ENCODE measurements around the gene LPIN3.

LPIN3 gene

DNA sequence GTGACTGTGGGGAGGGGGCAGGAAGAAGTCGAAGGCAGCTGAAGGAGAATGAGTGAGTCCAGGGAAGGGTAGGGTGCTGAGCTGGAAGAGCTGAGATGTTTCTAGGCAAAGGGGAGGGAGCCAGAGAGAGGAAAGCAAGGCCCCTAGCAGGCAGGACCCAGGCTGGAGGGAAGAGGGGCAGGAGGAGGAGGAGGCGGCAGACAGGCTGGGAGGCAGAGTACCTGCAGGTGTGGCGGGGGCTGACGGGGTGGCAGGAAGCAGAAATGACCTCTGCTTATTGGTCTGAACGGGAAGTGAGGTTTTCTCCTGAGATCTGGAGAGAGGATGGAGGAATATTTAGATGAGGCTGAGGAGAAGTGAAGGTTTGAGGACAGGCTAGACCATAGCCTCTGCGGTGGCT, 36.7 kb downstream of the LPIN3 start:
- TF ChIP-seq ZFX (IDR thresholded peaks at IDR 0.05) = no peak
- TF ChIP-seq, protein P1, sequence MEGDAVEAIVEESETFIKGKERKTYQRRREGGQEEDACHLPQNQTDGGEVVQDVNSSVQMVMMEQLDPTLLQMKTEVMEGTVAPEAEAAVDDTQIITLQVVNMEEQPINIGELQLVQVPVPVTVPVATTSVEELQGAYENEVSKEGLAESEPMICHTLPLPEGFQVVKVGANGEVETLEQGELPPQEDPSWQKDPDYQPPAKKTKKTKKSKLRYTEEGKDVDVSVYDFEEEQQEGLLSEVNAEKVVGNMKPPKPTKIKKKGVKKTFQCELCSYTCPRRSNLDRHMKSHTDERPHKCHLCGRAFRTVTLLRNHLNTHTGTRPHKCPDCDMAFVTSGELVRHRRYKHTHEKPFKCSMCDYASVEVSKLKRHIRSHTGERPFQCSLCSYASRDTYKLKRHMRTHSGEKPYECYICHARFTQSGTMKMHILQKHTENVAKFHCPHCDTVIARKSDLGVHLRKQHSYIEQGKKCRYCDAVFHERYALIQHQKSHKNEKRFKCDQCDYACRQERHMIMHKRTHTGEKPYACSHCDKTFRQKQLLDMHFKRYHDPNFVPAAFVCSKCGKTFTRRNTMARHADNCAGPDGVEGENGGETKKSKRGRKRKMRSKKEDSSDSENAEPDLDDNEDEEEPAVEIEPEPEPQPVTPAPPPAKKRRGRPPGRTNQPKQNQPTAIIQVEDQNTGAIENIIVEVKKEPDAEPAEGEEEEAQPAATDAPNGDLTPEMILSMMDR (conservative IDR thresholded peaks at IDR 0.05) = no peak
- H3K27ac ChIP-seq = no peak overlapping the region

DNA sequence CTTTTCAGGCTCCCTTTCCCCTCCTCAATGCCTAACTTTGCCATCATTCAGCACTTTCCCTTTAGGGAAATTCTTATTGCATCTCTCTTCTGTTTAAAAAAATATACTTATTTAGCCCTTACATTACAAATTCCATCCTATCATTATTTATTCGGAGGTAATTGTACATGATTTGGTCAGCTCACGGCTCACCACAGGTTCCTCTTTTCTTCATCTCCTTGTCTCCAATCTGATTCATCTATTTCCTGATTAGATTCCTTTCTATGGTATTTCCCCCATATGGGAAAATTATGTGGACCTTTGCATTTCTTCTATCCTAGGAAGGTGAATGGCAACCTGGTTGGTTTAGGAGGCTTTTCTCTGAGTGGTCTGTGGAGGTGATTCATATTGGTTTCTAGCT, 38.9 kb downstream of the LPIN3 start:
- TF ChIP-seq, protein P1 (conservative IDR thresholded peaks at IDR 0.05) = no peak
- TF ChIP-seq ZFX (IDR thresholded peaks at IDR 0.05) = no peak
- H3K27ac ChIP-seq = no peak overlapping the region

DNA sequence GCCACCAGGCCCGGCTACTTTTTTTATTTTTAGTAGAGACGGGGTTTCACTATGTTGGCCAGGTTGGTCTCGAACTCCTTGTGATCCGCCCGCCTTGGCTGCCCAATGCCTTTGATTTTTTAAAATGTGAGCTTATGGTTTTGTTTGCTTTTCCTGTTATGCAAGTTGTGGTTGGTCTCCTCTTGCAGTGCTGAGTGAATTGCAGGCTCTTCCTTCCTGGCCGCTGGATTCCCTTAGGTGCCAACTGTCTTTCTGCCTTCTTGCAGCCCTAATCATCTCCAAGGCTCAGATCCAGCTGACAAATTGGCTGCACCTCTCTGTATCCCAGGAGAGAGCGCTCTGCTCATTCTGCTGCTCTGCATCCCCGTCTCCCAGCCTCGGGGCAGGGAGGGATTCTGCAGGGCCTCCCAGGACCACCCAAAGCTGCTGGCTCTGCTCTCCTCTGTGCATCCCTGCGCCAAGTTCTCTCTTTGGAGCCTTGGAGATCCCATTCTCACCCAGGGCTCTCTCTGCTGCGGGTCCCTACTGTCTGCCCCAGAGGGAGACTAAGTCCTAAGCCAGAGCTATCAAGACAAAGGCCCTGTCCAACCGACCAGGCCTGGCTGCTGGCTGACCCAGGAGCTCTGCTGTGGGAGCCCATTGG, 40.1 kb downstream of the LPIN3 start:
- H3K27ac ChIP-seq = no peak overlapping the region
- TF ChIP-seq, protein P1 (conservative IDR thresholded peaks at IDR 0.05) = no peak
- TF ChIP-seq ZFX (IDR thresholded peaks at IDR 0.05) = no peak

DNA sequence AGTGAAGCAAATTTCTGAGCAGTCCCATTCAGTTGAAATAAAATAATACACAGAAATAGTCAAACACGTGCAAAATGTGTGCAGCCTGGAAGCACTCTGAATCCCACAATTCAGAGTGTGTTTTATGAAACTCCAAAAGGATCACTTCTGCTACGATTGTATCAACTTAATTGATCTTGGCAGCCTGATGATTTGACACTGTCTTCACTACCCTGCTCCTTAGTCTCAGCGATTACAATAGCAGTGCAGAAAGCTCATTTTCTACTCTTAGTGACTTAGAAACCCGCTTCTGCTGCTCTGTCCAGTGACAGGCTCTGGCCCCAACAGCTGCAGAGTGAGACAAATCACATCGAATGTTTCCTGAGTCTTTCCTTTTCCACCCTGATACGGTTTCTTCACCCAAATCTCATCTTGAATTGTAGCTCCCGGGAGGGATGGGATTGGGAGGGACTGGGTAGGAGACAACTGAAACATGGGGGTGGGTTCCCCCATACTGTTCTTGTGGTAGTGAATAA, 42.2 kb downstream of the LPIN3 start:
- TF ChIP-seq, protein P1 (conservative IDR thresholded peaks at IDR 0.05) = no peak
- TF ChIP-seq ZFX (IDR thresholded peaks at IDR 0.05) = no peak
- no peak overlapping the region for H3K27ac ChIP-seq

DNA sequence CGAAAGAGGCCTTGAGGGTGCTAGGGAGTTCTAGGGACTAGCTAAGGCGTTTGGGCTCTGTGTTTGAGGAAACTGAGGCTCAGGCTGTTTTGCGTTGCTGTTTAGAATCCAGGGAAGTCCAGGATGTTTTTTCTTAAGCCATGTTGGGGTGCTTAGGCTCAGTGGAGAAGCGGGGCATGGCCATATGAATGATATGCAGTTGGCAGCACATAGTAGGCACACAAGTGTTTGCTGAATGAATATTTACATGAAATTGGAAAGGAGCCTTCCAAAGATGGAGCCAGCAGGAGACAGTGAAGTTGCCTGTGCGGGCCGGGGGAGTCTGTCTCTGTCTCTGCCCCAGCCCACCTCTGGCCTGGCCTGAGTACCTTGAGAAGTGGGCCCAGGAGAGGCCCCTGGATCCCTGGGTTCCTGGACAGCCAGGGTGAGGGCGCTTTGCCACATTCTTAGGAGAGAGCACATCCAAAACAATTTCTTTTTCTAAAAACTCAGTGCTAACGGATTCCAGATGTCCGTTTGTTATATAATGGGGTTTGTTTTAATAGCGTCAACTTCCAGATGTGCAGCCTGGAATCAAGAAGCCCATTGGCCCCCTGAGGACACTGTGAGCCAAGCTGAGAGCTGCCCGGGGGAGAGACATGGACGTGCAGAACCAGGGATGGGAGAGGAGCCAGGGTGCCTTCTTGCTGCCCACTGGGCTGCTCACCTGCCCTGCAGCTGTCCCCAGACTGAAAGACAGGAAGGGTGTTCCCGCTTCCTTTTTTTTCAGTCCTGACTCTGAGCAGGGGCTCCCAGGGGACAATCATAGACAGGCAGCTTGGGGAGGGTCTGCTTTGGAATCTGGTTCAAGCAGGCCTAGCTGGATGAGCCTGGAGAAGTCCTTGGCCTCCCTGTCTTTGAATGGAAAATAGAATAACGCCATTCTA, 46.1 kb downstream of the LPIN3 start:
- no peak for TF ChIP-seq ZFX (IDR thresholded peaks at IDR 0.05)
- TF ChIP-seq, protein P1 (conservative IDR thresholded peaks at IDR 0.05) = no peak
- no peak overlapping the region for H3K27ac ChIP-seq

DNA sequence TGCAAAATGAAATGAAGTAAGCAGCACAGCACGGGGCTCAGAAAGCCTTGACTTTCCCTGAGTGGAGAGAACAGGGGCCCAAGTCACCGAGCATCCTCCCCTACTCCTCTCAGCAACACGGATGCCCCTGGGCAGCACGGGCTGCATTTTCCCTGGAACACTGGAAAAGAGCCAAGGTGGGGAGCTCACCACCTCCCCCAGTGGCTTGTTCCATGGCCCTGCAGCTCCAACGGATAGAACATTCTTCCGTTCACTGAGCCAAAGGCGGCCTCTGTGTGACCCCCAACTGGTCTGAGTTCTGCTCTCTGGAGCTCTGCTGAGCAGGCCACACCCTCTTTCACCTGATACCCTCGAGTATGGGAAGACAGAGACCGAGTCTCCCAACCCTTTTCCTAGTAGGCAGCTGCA, 46.8 kb downstream of the LPIN3 start:
- TF ChIP-seq ZFX (IDR thresholded peaks at IDR 0.05) = no peak
- H3K27ac ChIP-seq = no peak overlapping the region

DNA sequence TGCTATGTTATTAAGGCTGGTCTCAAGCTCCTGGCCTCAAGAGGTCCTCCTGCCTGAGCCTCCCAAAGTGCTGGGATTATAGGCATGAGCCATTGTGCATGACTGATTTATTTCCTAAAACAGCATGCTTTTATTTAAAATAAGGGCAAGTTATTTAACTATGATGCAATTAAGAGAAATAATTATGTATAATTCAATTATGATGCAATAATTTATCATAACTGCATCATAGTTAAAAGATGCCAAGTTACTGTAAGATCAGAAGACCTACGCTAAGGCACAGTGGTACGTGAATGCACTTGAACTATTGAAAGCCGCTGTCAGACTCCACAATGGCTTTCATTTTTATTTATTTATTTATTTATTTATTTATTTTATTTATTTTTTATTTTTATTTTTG, 50.3 kb downstream of the LPIN3 start:
- no peak overlapping the region for H3K27ac ChIP-seq
- TF ChIP-seq ZFX (IDR thresholded peaks at IDR 0.05) = no peak
- TF ChIP-seq, protein P1 (conservative IDR thresholded peaks at IDR 0.05) = no peak
